ENCODE results near the gene TJP2. TPM values are rescaled to one million over a fixed set of nuclear protein-coding genes. Genes with fewer than 3 reads are reported as not detected.

The TJP2 gene
- total and polyA plus RNA-seq, 2 donors (not counting 3 experiments of a cell fraction or from before 2014, with no cell fraction given): 83.0 to 168 TPM

DNA sequence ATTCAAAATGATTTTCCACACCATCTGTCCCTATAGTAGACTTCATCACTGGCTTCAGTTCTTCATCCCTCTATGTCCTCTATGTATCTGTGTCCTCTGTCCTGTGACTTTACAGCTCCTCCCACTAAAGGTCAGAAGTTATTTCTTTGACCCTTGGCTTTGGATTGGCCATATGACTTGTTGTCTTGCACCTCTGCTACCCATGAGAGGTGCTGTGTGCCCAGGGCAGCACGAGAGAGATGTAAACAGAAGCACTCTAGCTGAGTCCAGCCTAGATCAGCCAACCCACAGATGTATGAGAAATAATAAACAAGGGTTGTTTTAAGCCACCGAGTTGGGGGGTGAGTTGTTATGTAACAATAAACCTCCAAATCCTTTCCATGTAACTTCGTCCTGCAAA is 87.6 kb downstream of the TJP2 start:
- Histone ChIP-seq H3K27me3 (ENCODE audit: control insufficient read depth in 2 of 2, insufficient read depth in 2 of 2, low read length in 2 of 2) (no peaks in the 10 kb centered on the region), H3K27ac (ENCODE audit: insufficient read depth, low read depth, low read length) (no peak overlapping the region), H3K36me3 (ENCODE audit: control insufficient read depth in 2 of 2, extremely low read depth in 1 of 2, insufficient read depth in 2 of 2, low read length in 2 of 2) (peaks cover 0 to 3% of the 10 kb centered on the region in 2 experiments), H3K4me1 (ENCODE audit: control insufficient read depth, extremely low read depth, insufficient read depth, low read length) (no peaks in the 10 kb centered on the region), H4K20me1 (replicated peaks; ENCODE audit: control insufficient read depth, extremely low read depth, insufficient read depth, low read length) (no peaks in the 10 kb centered on the region), H3K4me3 (replicated peaks in 1 of 3; ENCODE audit: insufficient read depth in 1 of 3, low read depth in 1 of 3, low read length in 3 of 3) (no peak overlapping the region), H2AFZ (ENCODE audit: low read depth, low read length) (no peak overlapping the region), H3K79me2 (ENCODE audit: control insufficient read depth, insufficient read depth, low read length) (no peaks in the 10 kb centered on the region), H3K9me3 (replicated peaks; ENCODE audit: control insufficient read depth, insufficient read depth, low read length) (no peaks in the 10 kb centered on the region), H3K9me1 (replicated peaks; ENCODE audit: control insufficient read depth, extremely low read depth, insufficient read depth, low read length) (no peaks in the 10 kb centered on the region), H3K4me2 (ENCODE audit: insufficient read depth, low read length) (no peak overlapping the region), H3K9ac (replicated peaks; ENCODE audit: extremely low read depth, insufficient read depth, low read length) (no peak overlapping the region)
- no TSS peak for BruUV-seq (replicated peaks)
- TF ChIP-seq POLR2AphosphoS5 (IDR thresholded peaks at IDR 0.05; ENCODE audit: insufficient read depth, low read depth, low read length) (no peak), GATA2 (IDR thresholded peaks at IDR 0.05; ENCODE audit: insufficient read depth, insufficient read length, low read depth, low read length) (no peak)
- dilution Hi-C loops (cut with MboI; ENCODE audit: extremely low pct_ligation_motif_present, low sequenced_read_pairs): no loop called here
- no peak for DNase-seq (ENCODE audit: low read depth, low spot score)
- CTCF ChIA-PET: interaction anchor here (1.6 kb wide), 1 partner anchor 8 kb away, joined by 4 read pairs; no protein-coding TSS in a partner anchor
- intact Hi-C loops (cut with micrococcal nuclease): no loop called here
- no peak for FAIRE-seq
- POLR2A ChIA-PET: no interaction called here

DNA sequence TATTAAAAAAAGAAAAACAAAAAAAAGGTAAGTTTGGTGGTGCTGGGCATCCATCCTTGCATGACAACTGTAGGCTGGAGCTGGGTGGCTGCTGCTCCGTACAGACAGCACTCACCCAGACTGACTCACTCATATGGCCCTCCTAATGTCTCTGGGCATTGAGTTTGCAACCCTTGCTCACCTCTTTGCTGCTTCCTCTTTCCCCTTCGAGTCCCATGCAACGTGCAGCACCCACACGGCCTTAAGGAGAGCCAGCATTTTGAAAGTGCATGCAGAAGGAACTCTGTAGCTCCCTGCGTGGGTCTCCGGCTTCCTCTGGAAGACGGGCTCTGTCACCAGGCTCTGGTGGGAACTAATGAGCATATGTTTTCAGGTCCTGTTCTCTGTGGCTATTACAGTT is 90.4 kb downstream of the TJP2 start:
- no peak for FAIRE-seq
- Histone ChIP-seq H2AFZ (ENCODE audit: low read depth, low read length) (no peak overlapping the region), H3K9me1 (replicated peaks; ENCODE audit: control insufficient read depth, extremely low read depth, insufficient read depth, low read length) (no peaks in the 10 kb centered on the region), H3K9me3 (replicated peaks; ENCODE audit: control insufficient read depth, insufficient read depth, low read length) (no peaks in the 10 kb centered on the region), H3K36me3 (ENCODE audit: control insufficient read depth in 2 of 2, extremely low read depth in 1 of 2, insufficient read depth in 2 of 2, low read length in 2 of 2) (no peaks in the 10 kb centered on the region), H3K79me2 (ENCODE audit: control insufficient read depth, insufficient read depth, low read length) (no peaks in the 10 kb centered on the region), H3K27ac (ENCODE audit: insufficient read depth, low read depth, low read length) (no peak overlapping the region), H3K4me2 (ENCODE audit: insufficient read depth, low read length) (no peak overlapping the region), H3K4me1 (ENCODE audit: control insufficient read depth, extremely low read depth, insufficient read depth, low read length) (no peaks in the 10 kb centered on the region), H4K20me1 (replicated peaks; ENCODE audit: control insufficient read depth, extremely low read depth, insufficient read depth, low read length) (no peaks in the 10 kb centered on the region), H3K9ac (replicated peaks; ENCODE audit: extremely low read depth, insufficient read depth, low read length) (no peak overlapping the region), H3K4me3 (replicated peaks in 1 of 3; ENCODE audit: insufficient read depth in 1 of 3, low read depth in 1 of 3, low read length in 3 of 3) (no peak overlapping the region), H3K27me3 (ENCODE audit: control insufficient read depth in 2 of 2, insufficient read depth in 2 of 2, low read length in 2 of 2) (no peaks in the 10 kb centered on the region)
- TF ChIP-seq FOS (IDR thresholded peaks at IDR 0.05; ENCODE audit: borderline replicate concordance, insufficient read depth, low read length): no peak
- no peak for TF ChIP-seq POLR2A (IDR thresholded peaks at IDR 0.05; ENCODE audit: low read depth, low read length)
- no peak for TF ChIP-seq EZH2 (IDR thresholded peaks at IDR 0.05; ENCODE audit: borderline replicate concordance, low read depth, low read length, severe bottlenecking)
- no peak for TF ChIP-seq MAX (IDR thresholded peaks at IDR 0.05; ENCODE audit: insufficient read depth, insufficient read length)
- no peak for TF ChIP-seq JUN (IDR thresholded peaks at IDR 0.05; ENCODE audit: borderline replicate concordance, insufficient read depth, insufficient read length, low read depth)
- TF ChIP-seq MYC (IDR thresholded peaks at IDR 0.05; ENCODE audit: low read depth, low read length): no peak
- TF ChIP-seq POLR2AphosphoS5 (IDR thresholded peaks at IDR 0.05; ENCODE audit: insufficient read depth, low read depth, low read length): no peak
- TF ChIP-seq, protein P1, sequence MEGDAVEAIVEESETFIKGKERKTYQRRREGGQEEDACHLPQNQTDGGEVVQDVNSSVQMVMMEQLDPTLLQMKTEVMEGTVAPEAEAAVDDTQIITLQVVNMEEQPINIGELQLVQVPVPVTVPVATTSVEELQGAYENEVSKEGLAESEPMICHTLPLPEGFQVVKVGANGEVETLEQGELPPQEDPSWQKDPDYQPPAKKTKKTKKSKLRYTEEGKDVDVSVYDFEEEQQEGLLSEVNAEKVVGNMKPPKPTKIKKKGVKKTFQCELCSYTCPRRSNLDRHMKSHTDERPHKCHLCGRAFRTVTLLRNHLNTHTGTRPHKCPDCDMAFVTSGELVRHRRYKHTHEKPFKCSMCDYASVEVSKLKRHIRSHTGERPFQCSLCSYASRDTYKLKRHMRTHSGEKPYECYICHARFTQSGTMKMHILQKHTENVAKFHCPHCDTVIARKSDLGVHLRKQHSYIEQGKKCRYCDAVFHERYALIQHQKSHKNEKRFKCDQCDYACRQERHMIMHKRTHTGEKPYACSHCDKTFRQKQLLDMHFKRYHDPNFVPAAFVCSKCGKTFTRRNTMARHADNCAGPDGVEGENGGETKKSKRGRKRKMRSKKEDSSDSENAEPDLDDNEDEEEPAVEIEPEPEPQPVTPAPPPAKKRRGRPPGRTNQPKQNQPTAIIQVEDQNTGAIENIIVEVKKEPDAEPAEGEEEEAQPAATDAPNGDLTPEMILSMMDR (IDR thresholded peaks at IDR 0.05; ENCODE audit: extremely low read depth in 1 of 2, insufficient read depth in 1 of 2, low read depth in 1 of 2, low read length in 2 of 2): no peak
- TF ChIP-seq GATA2 (IDR thresholded peaks at IDR 0.05; ENCODE audit: insufficient read depth, insufficient read length, low read depth, low read length): no peak
- DNase-seq (ENCODE audit: low read depth, low spot score): no peak
- CTCF ChIA-PET: no interaction called here
- dilution Hi-C loops (cut with MboI; ENCODE audit: extremely low pct_ligation_motif_present, low sequenced_read_pairs): no loop called here
- no TSS peak for BruUV-seq (replicated peaks)
- intact Hi-C loops (cut with micrococcal nuclease): no loop called here
- POLR2A ChIA-PET: no interaction called here

Data from endothelial cell of umbilical vein (primary cell).